HTERT RPE-1 (cell line): Measurements from ENCODE around the gene MORN5.
"Not testable (repeated sequence)": the region's sequence is repeated elsewhere in the genome, so short reads cannot be mapped to it uniquely, and the experiment has no call there.

Experiments used
- in situ Hi-C: fragments of 300-500 bp; cut with MboI; formaldehyde crosslinking; loops from 4 replicates; pipeline ENCODE4 v1.14.3; 2020; ENCODE audit warnings: low sequenced_read_pairs

MORN5 gene

GRCh38 chr9:122159026-122159924 lies at the start of gene MORN5, which contains the start of gene NDUFA8:
MORN5 (plus strand) TSS chr9:122159908; CDS start chr9:122159973, 65 bp downstream.
NDUFA8 (minus strand) TSS chr9:122159779; CDS start chr9:122159677, 102 bp downstream.
- in situ Hi-C loops: no loop called here

- in situ Hi-C loops: no loop called here
Observed at GRCh38 chr9:122110100-122110833, 49.4 kb upstream of the MORN5 start.

- in situ Hi-C loops: no loop called here
Observed at GRCh38 chr9:122111413-122112085, 48.2 kb upstream of the MORN5 start.

- in situ Hi-C loops: no loop called here
Observed at GRCh38 chr9:122112238-122112637, 47.5 kb upstream of the MORN5 start.

GRCh38 chr9:122113574-122113973 lies 46.1 kb upstream of the MORN5 start:
- in situ Hi-C loops: no loop called here

- in situ Hi-C loops: no loop called here
Observed at GRCh38 chr9:122115176-122116035, 44.3 kb upstream of the MORN5 start.

GRCh38 chr9:122116040-122116439 lies 43.7 kb upstream of the MORN5 start:
- in situ Hi-C loops: no loop called here

- in situ Hi-C loops: no loop called here
Observed at GRCh38 chr9:122116448-122117173, 43.1 kb upstream of the MORN5 start.

GRCh38 chr9:122117241-122117640 lies 42.5 kb upstream of the MORN5 start:
- in situ Hi-C loops: not testable (repeated sequence)

GRCh38 chr9:122118343-122119165 lies 41.2 kb upstream of the MORN5 start:
- in situ Hi-C loops: no loop called here

- in situ Hi-C loops: no loop called here
Observed at GRCh38 chr9:122119166-122119521, 40.6 kb upstream of the MORN5 start.

GRCh38 chr9:122119721-122120120 lies 40.0 kb upstream of the MORN5 start:
- in situ Hi-C loops: no loop called here

GRCh38 chr9:122120316-122121071 lies 39.2 kb upstream of the MORN5 start:
- in situ Hi-C loops: no loop called here

- in situ Hi-C loops: no loop called here
Observed at GRCh38 chr9:122121391-122121790, 38.3 kb upstream of the MORN5 start.

GRCh38 chr9:122121931-122122330 lies 37.8 kb upstream of the MORN5 start:
- in situ Hi-C loops: no loop called here

- in situ Hi-C loops: no loop called here
Observed at GRCh38 chr9:122122468-122122867, 37.2 kb upstream of the MORN5 start.

GRCh38 chr9:122122903-122123632 lies 36.6 kb upstream of the MORN5 start:
- in situ Hi-C loops: no loop called here

GRCh38 chr9:122124048-122124447 lies 35.7 kb upstream of the MORN5 start:
- in situ Hi-C loops: no loop called here
